H1 (cell line): Measurements from ENCODE around the gene TFR2. TPM values are rescaled to one million over a fixed set of nuclear protein-coding genes. Genes with fewer than 3 reads are reported as not detected.

Source experiments
- EGR1 ChIP-seq: IDR thresholded peaks from 2 replicates; pipeline ENCODE4 v1.6.1; 2011; ENCODE audit warnings: low read depth, low read length, borderline replicate concordance
- GABPA ChIP-seq: IDR thresholded peaks from 2 replicates; pipeline ENCODE4 v1.6.1; 2011; ENCODE audit warnings: mild to moderate bottlenecking, low read length, moderate library complexity, borderline replicate concordance; ENCODE audit not compliant: insufficient read depth
- HDAC2 ChIP-seq, 2 experiments: fragments of 300-600 bp in 1 of 2; sonication (generic) in 1 of 2; IDR thresholded peaks; 2 replicates each; pipeline ENCODE4 v1.6.1; 2011 to 2012; ENCODE audit warnings: low read depth in 2 of 2, low read length in 2 of 2, mild to moderate bottlenecking in 2 of 2, moderate library complexity in 2 of 2, borderline replicate concordance in 1 of 2, inconsistent platforms in 1 of 2
- JUND ChIP-seq: IDR thresholded peaks from 2 replicates; pipeline ENCODE4 v1.6.1; 2011; ENCODE audit warnings: mild to moderate bottlenecking, improper control_type of control experiment, low read length
- RXRA ChIP-seq: IDR thresholded peaks from 2 replicates; pipeline ENCODE4 v1.6.1; 2011; ENCODE audit warnings: low read depth, mild to moderate bottlenecking, low read length, moderate library complexity; ENCODE audit not compliant: insufficient read depth
- SIN3A ChIP-seq, 2 experiments: IDR thresholded peaks in 1 of 2; conservative IDR thresholded peaks in 1 of 2; 2 replicates each; pipeline ENCODE4 v1.6.1; 2011 to 2012; ENCODE audit warnings: low read length in 2 of 2, improper control_type of control experiment in 1 of 2, low read depth in 1 of 2, mild to moderate bottlenecking in 1 of 2
- SIRT6 ChIP-seq: IDR thresholded peaks from one replicate; pipeline ENCODE4 v1.7.1; 2012; ENCODE audit warnings: low read length, inconsistent platforms
- polyA plus RNA-seq, 7 experiments: library from polyadenylated mRNA; depleted of rRNA in 3 of 7; stranded (reverse) in 5 of 7; unstranded in 2 of 7; fragments of >200 nt in 5 of 7; fragments of 200-250 nt in 2 of 7; gene quantifications; 1 replicate in 5 of 7; 2 replicates in 1 of 7; 4 replicates in 1 of 7; pipeline versions ENCODE4 v1.2.1 to v1.2.3, GENCODE V29; 2011 to 2013; ENCODE audit warnings: missing spikeins in 2 of 7, mixed read lengths in 2 of 7
- total RNA-seq: library from RNA; stranded (reverse); fragmentation: NEBNext Ultra II Directional; extraction: Animal tissue kit (Norgen Biotek cat#: 25700); gene quantifications from 2 replicates; pipeline ENCODE4 v1.2.1, GENCODE V29; 2021
- TF ChIP-seq, protein P1 (sequence below): IDR thresholded peaks from 2 replicates; pipeline ENCODE4 v1.6.1; 2012; ENCODE audit warnings: inconsistent platforms

TFR2 gene
- total and polyA plus RNA-seq, 2 of the 8 experiments (the other 6 are each of a cell fraction or from before 2014, with no cell fraction given): 4.6 to 5.7 TPM

- TF ChIP-seq SIN3A (conservative IDR thresholded peaks at IDR 0.05 in 1 of 2, IDR thresholded peaks at IDR 0.05 in 1 of 2; ENCODE audit: low read depth in 1 of 2, low read length in 2 of 2) (0 out of 4 replicates have a peak, but pooled peaks of 1 of the 2 experiments have one; percentile 25), SIRT6 (no peak), HDAC2 (IDR thresholded peaks at IDR 0.05; ENCODE audit: borderline replicate concordance in 1 of 2, low read depth in 2 of 2, low read length in 2 of 2) (no peak), RXRA (no peak), EGR1 (no peak), GABPA (peak; percentile 47; the same call in 1 of the 2 replicates), JUND (no peak)
- TF ChIP-seq, protein P1, sequence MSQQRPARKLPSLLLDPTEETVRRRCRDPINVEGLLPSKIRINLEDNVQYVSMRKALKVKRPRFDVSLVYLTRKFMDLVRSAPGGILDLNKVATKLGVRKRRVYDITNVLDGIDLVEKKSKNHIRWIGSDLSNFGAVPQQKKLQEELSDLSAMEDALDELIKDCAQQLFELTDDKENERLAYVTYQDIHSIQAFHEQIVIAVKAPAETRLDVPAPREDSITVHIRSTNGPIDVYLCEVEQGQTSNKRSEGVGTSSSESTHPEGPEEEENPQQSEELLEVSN: peak; percentile 87
Measured at GRCh38 chr7:100573691-100574361, 67.5 kb downstream of the TFR2 start, which contains the start of gene SAP25 (continued).
